GM21737 (cell line): ENCODE measurements around the gene NMD3.

Source experiments
- ATAC-seq: cut with Tn5 transposase; IDR thresholded peaks from one replicate; pipeline ENCODE4 v1.9.1; 2021; ENCODE audit warnings: mild to moderate bottlenecking, moderate library complexity; ENCODE audit not compliant: unreplicated experiment

The NMD3 gene

DNA sequence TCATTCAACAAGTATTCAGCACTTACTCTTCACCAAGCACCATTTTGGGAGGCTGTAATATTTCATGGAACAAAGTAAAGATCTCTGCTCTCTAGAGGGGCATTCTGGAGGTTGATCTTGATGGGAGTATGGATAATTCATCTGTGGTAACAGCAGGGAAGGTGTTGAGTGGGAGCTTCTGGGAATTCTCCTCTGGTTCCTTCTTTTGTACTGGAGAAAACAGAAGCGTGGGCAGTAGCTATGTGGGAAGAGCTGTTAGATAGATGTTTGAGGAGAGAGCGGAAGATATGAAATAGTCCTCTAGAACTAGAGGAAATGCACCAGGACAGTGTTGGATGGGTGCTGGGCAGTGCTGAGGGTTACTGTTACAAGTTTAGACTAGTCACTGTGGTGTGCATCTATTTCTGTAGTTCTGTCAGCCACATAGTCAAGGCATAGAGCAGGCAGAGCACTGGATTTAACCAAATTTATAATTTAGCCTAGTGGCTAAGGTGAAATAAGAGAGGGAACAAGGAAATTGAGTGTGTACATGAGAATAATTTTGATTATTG is 9.6 kb downstream of the NMD3 start:
- ATAC-seq: no peak

DNA sequence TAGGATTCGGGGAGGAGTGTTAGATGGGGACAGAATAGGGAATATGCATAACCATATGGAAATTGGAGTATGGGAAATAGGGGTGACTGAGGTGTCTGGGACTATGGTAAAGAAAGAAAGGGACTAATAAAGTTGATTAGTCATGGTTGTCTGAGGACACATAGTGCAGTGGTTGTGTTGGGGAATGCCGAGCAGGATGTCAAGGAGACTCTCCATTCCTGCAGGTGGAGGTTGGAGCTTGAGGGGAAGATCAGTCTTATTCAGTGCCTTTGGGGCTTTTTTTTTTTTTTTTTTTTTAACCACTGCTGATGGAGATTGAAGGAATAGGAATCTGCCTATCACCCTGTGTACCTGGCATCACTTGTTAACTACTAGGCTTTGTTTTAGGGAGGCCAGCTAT is 10.8 kb downstream of the NMD3 start:
- ATAC-seq: no peak

DNA sequence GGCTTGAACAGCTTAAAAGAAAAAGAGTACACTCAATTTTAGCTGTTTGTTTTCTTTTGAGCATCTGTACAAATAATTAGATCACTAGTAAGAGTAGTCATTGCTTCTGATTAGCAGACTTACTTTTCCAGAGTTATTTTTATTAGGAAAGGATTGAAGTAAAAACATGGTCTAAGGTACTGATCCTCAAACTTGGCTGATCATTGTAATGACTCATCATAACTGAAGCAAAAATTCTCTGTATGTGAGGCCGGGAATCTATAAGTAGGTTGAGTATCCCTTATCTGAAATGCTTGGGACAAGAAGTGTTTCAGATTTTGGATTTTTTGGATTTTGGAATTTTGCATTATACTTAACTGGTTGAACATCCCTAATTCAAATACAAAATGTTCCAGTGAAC is 12.4 kb downstream of the NMD3 start:
- no peak for ATAC-seq

DNA sequence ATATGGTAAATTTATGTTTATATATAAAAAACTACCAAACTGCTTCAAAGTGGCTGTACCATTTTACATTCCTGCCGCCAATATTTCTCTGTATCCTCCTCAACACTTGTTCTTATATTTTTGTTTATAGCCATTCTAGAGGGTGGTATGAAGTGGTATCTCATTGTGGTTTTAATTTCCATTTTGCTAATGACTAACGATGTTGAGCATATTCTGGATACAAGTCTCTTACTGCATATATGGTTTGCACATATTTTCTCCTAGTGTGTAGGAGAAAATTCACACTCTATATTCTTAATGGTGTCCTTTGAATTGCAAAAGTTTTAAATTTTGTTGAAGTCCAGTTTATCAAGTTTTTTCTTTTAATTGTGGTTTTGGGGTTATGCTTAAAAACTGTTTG is 15.1 kb downstream of the NMD3 start:
- ATAC-seq: no peak

DNA sequence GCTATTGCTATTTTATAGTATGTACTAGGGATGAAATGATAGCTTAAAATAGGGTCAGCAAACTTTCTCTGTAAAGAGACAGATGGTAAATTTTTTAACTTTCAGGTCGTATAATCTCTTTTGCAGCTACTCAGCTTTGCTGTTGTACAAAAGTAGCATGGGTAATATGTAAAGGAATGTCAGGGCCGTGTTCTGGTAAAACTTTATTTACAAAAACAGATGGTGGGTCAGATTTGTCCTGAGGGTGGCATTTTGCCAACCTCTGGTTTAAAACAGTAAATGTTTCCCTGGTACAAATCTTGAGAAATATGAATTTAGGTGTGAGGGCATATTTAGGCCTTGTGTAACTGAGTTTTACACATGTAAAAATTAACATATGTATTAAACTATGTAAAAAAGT is 18.6 kb downstream of the NMD3 start:
- ATAC-seq: no peak

DNA sequence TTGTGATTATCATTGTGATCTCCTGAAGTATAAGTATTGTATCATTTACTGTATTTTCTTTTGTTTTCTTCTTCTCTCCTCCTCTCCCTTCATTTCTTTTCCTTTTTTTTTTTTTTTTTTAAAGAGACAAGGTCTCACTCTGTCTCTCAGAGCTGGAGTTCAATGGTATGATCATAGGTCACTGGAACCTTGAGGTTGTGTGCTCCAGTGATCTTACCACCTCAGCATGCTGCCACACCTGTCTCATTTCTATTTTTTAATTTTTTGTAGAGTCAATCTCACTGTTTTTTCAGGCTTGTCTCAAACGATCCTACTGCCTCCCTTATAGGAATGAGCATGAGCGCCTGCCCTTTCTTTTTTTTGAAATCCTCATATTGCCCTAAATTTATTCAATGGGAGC is 23.4 kb downstream of the NMD3 start:
- no peak for ATAC-seq

DNA sequence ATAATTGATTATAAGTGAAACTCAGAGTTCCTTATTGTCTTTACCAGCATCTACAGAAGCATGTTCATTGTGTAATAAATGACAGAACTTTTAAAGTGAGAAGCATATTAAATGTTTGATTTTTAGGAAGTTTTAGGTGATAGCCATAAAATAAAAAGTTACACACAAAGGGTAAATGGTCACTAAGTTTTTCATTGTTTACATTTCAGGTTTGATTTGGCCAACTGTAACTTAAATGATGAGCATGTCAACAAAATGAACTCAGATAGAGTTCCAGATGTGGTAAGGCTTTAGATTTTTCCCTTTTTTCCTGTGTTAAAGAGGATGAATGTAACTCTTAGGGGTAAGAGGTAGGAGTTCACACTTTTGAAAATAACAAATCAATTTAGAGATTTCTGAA is 25.9 kb downstream of the NMD3 start:
- no peak for ATAC-seq

DNA sequence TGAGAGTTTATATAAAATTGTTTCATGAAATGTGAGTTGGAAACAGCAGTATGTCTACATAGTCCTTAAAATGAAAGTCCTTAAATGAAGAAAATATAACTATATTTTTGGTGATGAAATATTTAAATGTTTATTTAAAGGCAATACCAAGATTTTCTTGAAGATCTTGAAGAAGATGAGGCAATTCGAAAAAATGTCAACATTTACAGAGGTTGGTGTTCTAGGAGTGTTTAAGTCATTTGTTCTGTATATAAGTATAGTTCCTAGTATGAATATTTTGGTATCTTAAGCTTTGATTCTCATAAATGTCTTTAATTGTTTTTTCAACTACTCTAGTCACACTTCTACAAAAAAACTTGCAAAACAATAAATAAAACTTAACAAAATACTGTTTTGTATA is 29.0 kb downstream of the NMD3 start:
- no peak for ATAC-seq

DNA sequence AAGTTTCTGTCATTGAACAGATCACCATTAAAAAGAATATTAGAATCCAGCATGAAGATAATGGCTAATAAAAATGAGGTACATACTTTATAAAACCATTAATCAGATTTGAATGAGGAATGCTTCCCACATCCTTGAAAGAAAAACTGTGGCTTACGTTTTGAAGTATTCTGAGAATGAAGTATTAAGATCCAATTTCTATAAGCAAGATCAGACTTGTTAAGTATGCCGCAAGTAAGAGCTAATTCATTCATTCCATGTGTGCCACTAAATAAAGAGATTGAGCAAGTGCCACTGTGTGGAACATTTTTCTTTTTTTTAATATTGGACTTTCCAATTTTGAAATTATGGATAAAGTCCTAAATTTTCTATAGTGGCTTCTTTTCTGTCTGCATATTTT is 30.6 kb downstream of the NMD3 start:
- no peak for ATAC-seq

DNA sequence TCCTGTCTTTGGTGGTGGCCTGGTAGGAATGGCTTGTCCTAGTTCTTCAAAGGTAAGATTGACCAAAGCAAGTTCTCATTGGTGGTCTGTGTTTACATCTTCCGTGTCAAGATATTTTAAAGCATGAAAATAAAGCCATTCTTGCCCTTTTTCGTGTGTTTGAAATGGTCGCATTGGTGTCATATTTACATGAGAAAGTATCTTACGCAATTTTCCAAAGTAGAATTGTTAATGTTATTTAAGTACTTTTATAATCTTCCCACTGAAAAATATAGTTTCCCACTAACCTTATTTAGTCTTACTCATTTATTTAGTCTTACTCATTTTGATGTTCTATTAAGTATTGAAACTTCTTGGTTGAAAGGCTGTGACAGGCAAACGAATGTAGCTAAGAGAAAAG is 31.0 kb downstream of the NMD3 start:
- ATAC-seq: no peak

DNA sequence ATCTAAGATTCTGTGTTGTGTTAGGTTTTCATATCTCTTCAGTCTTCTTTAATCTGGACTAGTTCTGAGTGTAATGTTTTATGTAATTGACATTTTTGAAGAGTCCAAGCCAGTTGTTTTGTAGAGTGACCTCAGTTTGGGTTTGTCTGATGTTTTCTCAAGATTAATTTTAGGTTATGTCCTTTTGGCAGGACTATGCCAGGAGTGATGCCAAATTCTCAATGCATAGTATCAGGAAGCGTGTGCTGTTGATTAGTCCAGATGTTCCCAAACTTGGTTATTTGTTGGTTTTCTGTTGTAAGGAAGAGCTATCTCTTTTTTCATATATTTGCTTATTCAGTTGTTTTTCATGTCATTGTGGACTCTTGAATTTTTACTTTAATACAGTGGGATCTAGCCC is 32.6 kb downstream of the NMD3 start:
- no peak for ATAC-seq

DNA sequence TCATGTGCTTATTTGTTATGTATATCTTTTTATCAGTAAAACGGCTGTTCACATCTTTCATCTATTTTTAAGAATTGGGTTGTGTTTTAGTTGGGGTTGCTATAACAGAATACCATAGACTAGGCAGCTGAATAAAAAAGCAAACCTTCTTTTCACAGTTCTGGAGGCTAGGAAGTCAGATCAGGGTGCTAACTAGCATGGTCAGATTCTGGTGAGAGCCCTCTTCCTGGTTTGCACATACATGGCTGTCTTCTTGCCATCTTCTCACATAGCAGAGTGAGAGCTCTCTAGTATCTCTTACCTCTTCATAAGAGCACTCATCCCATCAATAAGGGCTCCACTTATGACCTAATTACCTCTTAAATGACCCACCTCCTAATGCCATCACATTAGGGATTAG is 33.8 kb downstream of the NMD3 start:
- no peak for ATAC-seq

DNA sequence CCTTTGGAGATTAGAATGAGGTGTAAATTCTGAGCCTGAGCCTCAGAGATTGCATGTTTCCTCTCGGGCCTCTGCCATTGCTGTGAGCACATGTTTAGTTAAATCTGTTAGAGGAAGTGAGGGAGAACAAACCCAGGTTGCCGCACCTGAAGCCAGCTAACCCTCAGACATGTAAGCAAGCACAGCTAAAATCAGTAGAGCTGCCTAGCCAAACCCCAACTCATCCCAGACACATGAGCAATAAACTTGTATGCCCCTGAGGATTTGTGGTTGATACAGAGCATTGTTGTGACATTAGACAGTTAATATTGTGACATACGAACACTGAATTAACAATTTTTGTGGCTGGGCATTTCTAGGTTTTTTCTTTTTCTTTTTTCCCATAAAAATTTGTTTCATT is 41.9 kb downstream of the NMD3 start:
- no peak for ATAC-seq

DNA sequence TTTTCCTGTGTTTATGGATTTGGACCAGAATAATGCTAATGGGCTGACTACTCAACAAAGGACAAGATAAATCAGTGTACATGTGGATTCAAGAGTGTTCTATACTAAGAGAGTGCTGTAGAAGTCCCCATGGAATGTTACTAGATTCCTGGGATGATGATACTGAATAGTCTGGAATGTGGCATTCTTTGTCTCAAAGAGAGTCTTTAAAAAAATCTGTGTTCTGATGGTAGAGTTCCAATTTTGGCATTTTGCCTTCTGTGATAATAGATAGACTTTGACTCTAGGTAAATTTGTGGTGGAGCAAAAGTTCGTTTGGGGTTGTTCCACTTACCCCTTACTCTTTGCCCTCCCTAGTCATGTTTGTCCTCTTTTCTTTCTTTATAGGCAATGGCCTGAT is 43.7 kb downstream of the NMD3 start:
- ATAC-seq: no peak

DNA sequence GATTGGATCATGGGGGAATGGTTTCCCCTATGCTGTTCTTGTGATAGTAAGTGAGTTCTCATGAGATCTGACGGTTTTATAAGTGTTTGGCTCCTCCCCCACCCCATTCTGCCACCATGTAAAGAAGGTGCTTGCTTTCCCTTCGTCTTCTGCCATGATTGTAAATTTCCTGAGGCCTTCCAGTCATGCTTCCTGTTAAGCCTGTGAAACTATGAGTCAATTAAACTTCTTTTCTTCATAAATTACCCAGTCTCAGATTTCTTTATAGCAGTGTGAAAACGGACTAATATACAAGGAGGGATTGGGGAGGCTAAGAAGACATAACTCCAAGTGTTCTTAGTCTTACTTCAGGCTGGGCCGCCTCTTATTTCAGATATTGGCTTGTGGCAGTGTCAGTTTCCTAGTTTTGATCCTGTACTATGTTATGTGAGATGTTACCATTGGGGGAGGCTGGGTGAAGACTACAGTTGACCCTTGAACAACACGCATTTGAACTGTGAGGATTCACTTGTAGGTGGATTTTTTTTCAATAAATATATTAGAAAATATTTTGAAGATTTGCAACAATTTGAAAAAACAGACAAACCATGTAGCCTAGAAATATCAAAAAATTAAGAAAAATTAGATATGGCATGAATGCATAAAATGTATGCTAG is 44.9 kb downstream of the NMD3 start:
- ATAC-seq: no peak

DNA sequence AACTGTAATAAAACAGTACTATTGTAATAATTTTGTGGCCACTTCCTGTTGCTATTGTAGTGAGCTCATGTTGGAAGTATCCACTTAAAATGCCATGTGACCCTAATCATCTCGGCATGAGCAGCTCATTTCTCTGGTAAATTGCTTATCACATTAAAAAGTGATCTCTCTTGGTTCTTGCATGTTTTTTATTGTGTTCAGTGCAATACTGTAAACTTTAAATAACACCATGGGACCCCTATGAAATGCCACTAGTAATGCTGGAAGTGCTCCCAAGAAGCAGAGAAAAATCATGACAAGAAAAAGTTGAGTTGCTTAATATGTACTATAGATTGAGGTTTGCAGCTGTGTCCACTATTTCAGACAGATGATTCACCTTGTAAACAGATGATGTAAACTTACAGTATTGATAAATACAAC is 45.6 kb downstream of the NMD3 start:
- no peak for ATAC-seq

DNA sequence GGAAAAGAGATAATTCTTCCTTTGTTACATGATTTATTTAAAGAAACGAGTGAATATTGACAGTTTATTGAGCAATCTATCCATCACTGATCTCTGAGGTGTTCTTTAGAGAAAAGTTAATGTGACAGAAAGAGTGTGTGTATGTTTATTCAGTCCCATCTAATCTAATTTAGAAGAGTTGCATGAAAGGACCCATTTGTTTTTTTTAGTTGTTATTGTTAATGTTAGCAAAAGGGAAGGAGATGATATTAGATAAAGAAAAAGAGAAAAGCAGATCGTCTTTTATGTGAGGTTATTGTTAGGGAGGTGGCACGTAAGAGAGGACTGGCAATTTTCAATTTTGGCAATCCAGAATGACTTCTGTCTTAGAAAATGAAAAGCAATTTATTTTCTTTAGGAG is 46.5 kb downstream of the NMD3 start:
- ATAC-seq: no peak

DNA sequence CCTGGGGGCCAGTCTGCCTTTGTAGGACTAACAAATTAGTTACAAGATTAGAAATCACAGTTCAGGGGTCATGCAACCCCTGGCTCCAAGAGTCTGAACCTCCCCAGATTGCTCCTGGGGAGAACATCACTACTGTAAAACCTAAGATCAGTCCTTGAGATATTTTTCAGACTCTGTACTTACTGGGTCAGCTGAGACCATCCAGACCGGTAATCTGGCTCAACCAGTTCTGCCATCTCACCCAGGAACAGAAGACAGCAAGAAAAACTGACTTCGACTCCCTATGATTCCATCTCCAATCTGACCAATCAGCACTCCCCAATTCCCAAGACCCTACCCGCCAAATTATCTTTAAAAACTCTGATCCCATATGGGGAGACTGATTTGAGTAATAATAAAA is 47.5 kb downstream of the NMD3 start:
- ATAC-seq: no peak

DNA sequence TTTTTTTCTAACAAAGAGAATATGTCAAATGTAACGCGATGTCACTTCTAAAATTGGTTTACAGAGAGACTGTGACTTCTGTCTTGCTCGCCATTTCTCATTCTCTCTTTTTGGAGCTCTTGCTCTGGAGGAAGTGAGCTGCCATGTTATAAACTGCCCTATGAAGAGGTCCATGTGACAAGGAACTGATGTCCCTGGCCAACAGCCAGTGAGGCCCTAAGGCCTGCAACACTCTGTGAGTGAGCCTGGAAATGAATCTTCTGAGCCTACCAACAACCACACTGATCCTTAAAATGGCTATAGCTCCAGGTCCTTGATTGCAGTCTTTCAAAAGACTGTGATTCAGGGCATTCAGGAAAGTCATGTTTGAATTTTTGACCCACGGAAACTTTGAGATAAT is 49.9 kb downstream of the NMD3 start:
- no peak for ATAC-seq

DNA sequence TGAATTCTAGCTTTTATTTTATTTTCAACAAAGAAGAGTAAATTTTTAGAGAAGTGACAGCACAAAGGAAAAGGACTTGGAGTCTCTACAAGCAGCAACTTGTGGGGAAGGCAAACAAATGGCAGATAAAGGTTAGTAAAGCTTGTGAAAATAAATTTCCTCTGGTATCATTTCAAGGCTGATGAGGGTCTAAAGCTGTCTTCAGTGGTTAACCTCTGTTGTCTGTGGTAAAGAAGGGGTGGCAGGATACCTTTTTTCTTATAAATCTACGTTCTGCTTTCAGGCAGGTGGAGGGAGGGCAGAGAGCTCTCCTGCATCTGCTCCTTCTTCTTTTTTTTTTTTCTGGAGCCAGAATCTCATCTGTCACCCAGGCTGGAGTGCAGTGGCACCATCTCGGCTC is 50.5 kb downstream of the NMD3 start:
- no peak for ATAC-seq

DNA sequence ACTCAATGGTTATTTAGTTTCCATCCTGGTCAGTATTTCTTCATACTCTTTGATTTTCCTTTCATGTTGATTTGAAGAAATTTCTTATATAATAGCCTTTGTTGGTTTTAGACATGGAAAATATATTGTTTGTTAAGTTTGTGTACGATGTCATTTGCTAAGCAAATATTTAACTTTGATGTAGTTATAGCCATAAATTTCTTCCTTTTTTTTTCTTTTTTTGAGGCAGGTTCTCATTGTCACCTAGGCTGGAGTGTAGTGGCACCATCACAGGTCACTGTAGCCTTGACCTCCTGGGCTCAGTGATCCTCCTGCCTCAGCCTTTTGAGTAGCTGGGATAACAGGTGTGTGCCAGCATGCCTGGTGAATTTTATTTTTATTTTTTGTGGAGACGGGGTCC is 51.4 kb downstream of the NMD3 start:
- no peak for ATAC-seq

DNA sequence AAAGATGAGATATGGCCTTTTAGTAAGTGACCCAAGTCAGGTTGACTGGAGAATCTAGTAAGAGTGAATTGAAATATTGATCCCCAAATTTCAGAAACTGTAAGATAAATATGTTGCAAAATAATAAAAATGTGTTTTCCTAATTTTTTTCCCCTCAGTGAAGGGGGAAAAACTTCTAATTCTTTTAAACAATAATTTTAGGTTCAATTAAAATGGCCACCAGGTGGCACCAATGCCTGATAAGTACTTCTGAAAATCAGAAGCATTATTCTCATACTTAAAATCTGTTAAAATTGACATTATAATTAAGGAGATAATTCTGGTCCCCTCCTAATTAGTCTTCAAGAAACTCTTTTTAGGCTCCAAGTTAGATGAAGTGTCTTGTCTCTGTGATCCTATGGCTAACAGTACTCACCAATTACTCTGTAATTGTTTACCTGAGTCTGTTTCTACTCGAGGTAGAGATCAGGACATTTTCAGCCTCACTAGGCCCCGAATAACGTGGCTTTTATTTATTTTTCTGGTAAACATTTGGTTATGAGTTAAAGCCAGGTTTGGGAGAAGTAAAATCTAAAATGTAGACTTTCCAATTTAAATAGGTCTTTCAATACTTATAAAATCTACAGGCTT is 52.6 kb downstream of the NMD3 start:
- no peak for ATAC-seq
